ENCODE data around the gene NAGS.

Gene NAGS

DNA sequence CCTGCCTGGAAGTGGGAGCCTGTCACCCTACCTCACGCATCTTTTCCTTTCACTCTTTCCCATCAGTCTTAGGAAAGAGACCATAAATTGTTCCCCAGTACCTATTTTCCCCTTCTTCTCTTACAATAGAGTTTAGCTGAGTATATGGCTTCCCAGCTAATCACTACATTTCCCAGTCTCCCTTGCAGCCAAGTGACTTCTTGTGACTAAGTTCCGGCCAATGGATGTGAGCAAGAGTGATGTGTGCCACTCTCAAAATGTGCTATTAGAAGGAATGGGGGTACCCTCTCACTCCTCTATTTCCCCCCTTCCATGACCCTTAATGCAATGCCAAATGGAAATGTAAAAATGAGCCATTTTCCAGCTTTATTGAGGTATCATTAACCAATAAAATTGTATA lies 42.5 kb upstream of the NAGS start:
- no peaks in the 10 kb centered on the region for H3K9me3 ChIP-seq (ENCODE audit: insufficient read depth, low read length)
- peak overlapping the region; percentile 70 for H3K4me2 ChIP-seq (ENCODE audit: low read length)
- H3K27ac ChIP-seq (ENCODE audit: low read length), result no peak overlapping the region
- no peaks in the 10 kb centered on the region for H3K27me3 ChIP-seq (ENCODE audit: low read depth, low read length)
- no peaks in the 10 kb centered on the region for H3K36me3 ChIP-seq (replicated peaks; ENCODE audit: low read depth, low read length)
- no peak for TF ChIP-seq EZH2phosphoT487 (IDR thresholded peaks at IDR 0.05; ENCODE audit: low read depth)
- TF ChIP-seq, protein P1, sequence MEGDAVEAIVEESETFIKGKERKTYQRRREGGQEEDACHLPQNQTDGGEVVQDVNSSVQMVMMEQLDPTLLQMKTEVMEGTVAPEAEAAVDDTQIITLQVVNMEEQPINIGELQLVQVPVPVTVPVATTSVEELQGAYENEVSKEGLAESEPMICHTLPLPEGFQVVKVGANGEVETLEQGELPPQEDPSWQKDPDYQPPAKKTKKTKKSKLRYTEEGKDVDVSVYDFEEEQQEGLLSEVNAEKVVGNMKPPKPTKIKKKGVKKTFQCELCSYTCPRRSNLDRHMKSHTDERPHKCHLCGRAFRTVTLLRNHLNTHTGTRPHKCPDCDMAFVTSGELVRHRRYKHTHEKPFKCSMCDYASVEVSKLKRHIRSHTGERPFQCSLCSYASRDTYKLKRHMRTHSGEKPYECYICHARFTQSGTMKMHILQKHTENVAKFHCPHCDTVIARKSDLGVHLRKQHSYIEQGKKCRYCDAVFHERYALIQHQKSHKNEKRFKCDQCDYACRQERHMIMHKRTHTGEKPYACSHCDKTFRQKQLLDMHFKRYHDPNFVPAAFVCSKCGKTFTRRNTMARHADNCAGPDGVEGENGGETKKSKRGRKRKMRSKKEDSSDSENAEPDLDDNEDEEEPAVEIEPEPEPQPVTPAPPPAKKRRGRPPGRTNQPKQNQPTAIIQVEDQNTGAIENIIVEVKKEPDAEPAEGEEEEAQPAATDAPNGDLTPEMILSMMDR (IDR thresholded peaks at IDR 0.05; ENCODE audit: low read depth, low read length), result no peak
- H3K4me1 ChIP-seq (ENCODE audit: low read length), result peaks cover 14% of the 10 kb centered on the region
- H3K4me3 ChIP-seq (ENCODE audit: low read length), result peak overlapping the region; percentile 42
- no peak overlapping the region for H3K9ac ChIP-seq (ENCODE audit: low read length)
- H3K79me2 ChIP-seq (ENCODE audit: low read length), result no peaks in the 10 kb centered on the region
- peak overlapping the region; percentile 63; the same call in 1 of the 2 replicates for H2AFZ ChIP-seq (ENCODE audit: low read depth, low read length)
- H4K20me1 ChIP-seq (ENCODE audit: insufficient read depth, low read length), result no peaks in the 10 kb centered on the region

DNA sequence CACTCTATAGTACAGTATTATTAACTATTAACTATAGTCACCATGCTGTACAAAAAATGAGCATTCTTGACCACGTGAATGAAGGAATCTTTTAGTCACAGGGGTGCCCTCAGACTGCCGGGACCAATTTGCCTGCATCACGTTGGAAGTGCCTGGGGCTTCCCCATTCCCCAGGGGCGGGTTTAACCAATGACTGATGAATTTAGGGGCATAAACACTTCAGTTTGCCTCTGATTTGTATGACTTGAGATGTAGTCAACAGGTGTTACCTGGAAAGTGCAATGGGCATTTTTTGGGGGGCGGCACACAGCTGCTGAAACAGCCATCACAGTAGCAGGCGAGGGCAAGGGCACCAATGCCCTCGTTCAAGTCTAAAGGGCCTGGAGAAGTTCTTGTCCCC lies 41.9 kb upstream of the NAGS start:
- Histone ChIP-seq H3K9me3 (ENCODE audit: insufficient read depth, low read length) (no peaks in the 10 kb centered on the region), H3K36me3 (replicated peaks; ENCODE audit: low read depth, low read length) (no peaks in the 10 kb centered on the region), H3K9ac (ENCODE audit: low read length) (no peak overlapping the region), H3K4me2 (ENCODE audit: low read length) (peak overlapping the region; percentile 70), H3K27me3 (ENCODE audit: low read depth, low read length) (no peaks in the 10 kb centered on the region), H2AFZ (ENCODE audit: low read depth, low read length) (peak overlapping the region; percentile 63; the same call in 1 of the 2 replicates), H3K27ac (ENCODE audit: low read length) (no peak overlapping the region), H3K79me2 (ENCODE audit: low read length) (no peaks in the 10 kb centered on the region), H3K4me3 (ENCODE audit: low read length) (peak overlapping the region; percentile 42), H3K4me1 (ENCODE audit: low read length) (peaks cover 14% of the 10 kb centered on the region), H4K20me1 (ENCODE audit: insufficient read depth, low read length) (no peaks in the 10 kb centered on the region)
- TF ChIP-seq EZH2phosphoT487 (IDR thresholded peaks at IDR 0.05; ENCODE audit: low read depth), result no peak
- TF ChIP-seq, protein P1 (IDR thresholded peaks at IDR 0.05; ENCODE audit: low read depth, low read length), result no peak

DNA sequence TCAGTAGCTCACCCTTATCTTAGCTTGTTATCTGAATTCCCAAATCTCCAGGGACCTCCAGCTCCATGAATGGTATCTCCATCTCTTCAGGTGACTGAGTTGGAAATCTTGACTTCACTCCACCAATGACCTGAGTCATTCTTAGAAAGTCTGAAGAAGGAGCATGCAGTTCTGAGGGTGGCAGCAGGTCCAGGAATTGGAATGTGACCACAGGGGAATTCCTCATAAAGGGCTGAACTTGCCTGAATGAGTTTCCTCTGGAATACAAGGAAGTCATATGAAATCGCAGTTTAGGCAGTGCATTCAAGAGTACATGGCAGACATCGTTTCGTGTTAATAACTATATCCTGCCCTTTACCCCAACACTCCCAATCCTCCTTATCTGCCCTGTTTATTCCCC lies 38.1 kb upstream of the NAGS start:
- no peak overlapping the region for H3K4me2 ChIP-seq (ENCODE audit: low read length)
- no peak overlapping the region for H3K9ac ChIP-seq (ENCODE audit: low read length)
- H3K36me3 ChIP-seq (replicated peaks; ENCODE audit: low read depth, low read length), result no peaks in the 10 kb centered on the region
- no peak overlapping the region for H3K27ac ChIP-seq (ENCODE audit: low read length)
- H3K4me1 ChIP-seq (ENCODE audit: low read length), result peaks cover 14% of the 10 kb centered on the region
- H4K20me1 ChIP-seq (ENCODE audit: insufficient read depth, low read length), result no peaks in the 10 kb centered on the region
- no peaks in the 10 kb centered on the region for H3K9me3 ChIP-seq (ENCODE audit: insufficient read depth, low read length)
- H3K79me2 ChIP-seq (ENCODE audit: low read length), result no peaks in the 10 kb centered on the region
- no peaks in the 10 kb centered on the region for H3K27me3 ChIP-seq (ENCODE audit: low read depth, low read length)
- TF ChIP-seq, protein P1 (IDR thresholded peaks at IDR 0.05; ENCODE audit: low read depth, low read length), result no peak
- no peak for TF ChIP-seq EZH2phosphoT487 (IDR thresholded peaks at IDR 0.05; ENCODE audit: low read depth)
- H3K4me3 ChIP-seq (ENCODE audit: low read length), result no peak overlapping the region
- H2AFZ ChIP-seq (ENCODE audit: low read depth, low read length), result no peak overlapping the region

DNA sequence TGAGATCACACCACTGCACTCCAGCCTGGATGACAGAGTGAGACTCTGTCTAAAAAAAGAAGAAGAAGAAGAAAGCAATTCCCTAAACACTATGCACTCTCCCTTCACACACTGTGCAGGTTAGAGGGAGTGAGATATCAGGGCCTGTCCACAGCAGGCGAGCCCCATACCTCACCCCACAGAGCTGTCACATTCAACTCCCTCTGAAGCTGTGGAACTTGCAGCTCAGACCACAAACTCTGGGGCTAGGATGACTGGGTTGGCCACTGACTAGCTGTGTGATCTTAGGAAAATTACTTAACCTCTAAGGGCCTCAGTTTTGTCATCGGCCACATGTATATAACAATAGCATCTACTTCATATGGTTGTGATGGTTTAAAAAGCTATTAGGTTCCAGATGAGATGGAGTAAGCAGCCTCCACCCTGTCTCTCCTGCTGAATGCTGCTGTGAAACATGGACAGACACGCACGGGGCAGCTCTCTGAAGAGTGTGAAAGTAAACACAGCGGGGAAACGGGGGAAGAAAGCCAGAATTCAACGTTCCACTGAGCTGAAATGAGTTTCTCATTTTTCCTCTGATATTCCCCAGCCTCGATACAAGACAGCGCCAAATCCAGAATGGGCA lies 37.1 kb upstream of the NAGS start:
- Histone ChIP-seq H3K4me2 (ENCODE audit: low read length) (peak overlapping the region; percentile 14; the same call in 1 of the 2 replicates), H3K4me1 (ENCODE audit: low read length) (peaks cover 8% of the 10 kb centered on the region), H3K36me3 (replicated peaks; ENCODE audit: low read depth, low read length) (no peaks in the 10 kb centered on the region), H2AFZ (ENCODE audit: low read depth, low read length) (peak overlapping the region; percentile 39), H3K27me3 (ENCODE audit: low read depth, low read length) (no peaks in the 10 kb centered on the region), H3K4me3 (ENCODE audit: low read length) (no peak overlapping the region), H3K27ac (ENCODE audit: low read length) (no peak overlapping the region), H3K9me3 (ENCODE audit: insufficient read depth, low read length) (no peaks in the 10 kb centered on the region), H4K20me1 (ENCODE audit: insufficient read depth, low read length) (no peaks in the 10 kb centered on the region), H3K9ac (ENCODE audit: low read length) (no peak overlapping the region), H3K79me2 (ENCODE audit: low read length) (no peaks in the 10 kb centered on the region)
- TF ChIP-seq EZH2phosphoT487 (IDR thresholded peaks at IDR 0.05; ENCODE audit: low read depth), result no peak
- TF ChIP-seq, protein P1 (IDR thresholded peaks at IDR 0.05; ENCODE audit: low read depth, low read length), result no peak

Measured in OCI-LY3 (cell line).